Activated gamma-delta T cell treated with Interleukin-2 at 50 U/mL for 16 hours (primary cell): ENCODE measurements around the gene BRMS1L.

Experiments
- DNase-seq: peaks from one replicate; pipeline ENCODE4 v3.0.0-alpha.2; 2020

BRMS1L gene

GRCh38 chr14:35875296-35875695 lies 49.2 kb downstream of the BRMS1L start:
- DNase-seq = no peak

- DNase-seq = no peak
These were observed 51.1 kb downstream of the BRMS1L start for GRCh38 chr14:35877276-35877675.

- no peak for DNase-seq
These were observed 52.4 kb downstream of the BRMS1L start for GRCh38 chr14:35878272-35879150.

GRCh38 chr14:35879151-35879648 lies 53.1 kb downstream of the BRMS1L start:
- DNase-seq = no peak

GRCh38 chr14:35879654-35880249 lies 53.6 kb downstream of the BRMS1L start:
- no peak for DNase-seq

GRCh38 chr14:35881280-35881679 lies 55.1 kb downstream of the BRMS1L start:
- no peak for DNase-seq

GRCh38 chr14:35883677-35884293 lies 57.6 kb downstream of the BRMS1L start:
- no peak for DNase-seq

- DNase-seq = no peak
These were observed 64.2 kb downstream of the BRMS1L start for GRCh38 chr14:35890308-35890707.

GRCh38 chr14:35895256-35895655 lies 69.1 kb downstream of the BRMS1L start:
- no peak for DNase-seq

- no peak for DNase-seq
These were observed 71.5 kb downstream of the BRMS1L start for GRCh38 chr14:35897616-35898111.

- no peak for DNase-seq
These were observed 72.2 kb downstream of the BRMS1L start for GRCh38 chr14:35898217-35898775.

GRCh38 chr14:35900741-35901140 lies 74.6 kb downstream of the BRMS1L start:
- DNase-seq = no peak

GRCh38 chr14:35909665-35910064 lies 83.5 kb downstream of the BRMS1L start:
- DNase-seq = no peak

- DNase-seq = no peak
These were observed 84.1 kb downstream of the BRMS1L start for GRCh38 chr14:35910191-35910590.

- no peak for DNase-seq
These were observed 85.0 kb downstream of the BRMS1L start for GRCh38 chr14:35911097-35911496.

- DNase-seq = no peak
These were observed 89.0 kb downstream of the BRMS1L start for GRCh38 chr14:35915185-35915584.

GRCh38 chr14:35915775-35916174 lies 89.6 kb downstream of the BRMS1L start:
- DNase-seq = no peak
